GM23338 (cell line): Measurements from ENCODE around the gene KCNK4. TPM values are rescaled to one million over a fixed set of nuclear protein-coding genes. Genes with fewer than 3 reads are reported as not detected.

Source experiments
- ATAC-seq: fragments of 200-7000 bp; cut with Tn5 transposase; 3 replicates; pipeline ENCODE4 v1.9.1; 2020
- DNase-seq: peaks from one replicate; pipeline ENCODE4 v3.0.0-alpha.2; 2015; ENCODE audit warnings: low spot score
- H2AFZ ChIP-seq: fragments of 200-600 bp; sonication (generic); 2 replicates; pipeline ENCODE4 v1.8.0; 2016; ENCODE audit warnings: antibody characterized with exemption, mild to moderate bottlenecking, moderate library complexity
- H3F3A ChIP-seq: fragments of 200-600 bp; sonication (generic); replicated peaks from 2 replicates; pipeline ENCODE4 v1.8.0; 2017; ENCODE audit warnings: antibody characterized with exemption, mixed run types, low read depth
- H3K27ac ChIP-seq: fragments of 200-600 bp; sonication (generic); 2 replicates; pipeline ENCODE4 v1.6.1; 2016; ENCODE audit warnings: low read depth
- H3K27me3 ChIP-seq: fragments of 200-600 bp; sonication (generic); 2 replicates; pipeline ENCODE4 v1.8.0; 2016; ENCODE audit warnings: mild to moderate bottlenecking, mixed run types, moderate library complexity; ENCODE audit not compliant: insufficient read depth
- H3K36me3 ChIP-seq: fragments of 200-600 bp; sonication (generic); 2 replicates; pipeline ENCODE4 v1.8.0; 2016; ENCODE audit warnings: mild to moderate bottlenecking; ENCODE audit not compliant: insufficient read depth
- H3K4me1 ChIP-seq: fragments of 200-600 bp; sonication (generic); 2 replicates; pipeline ENCODE4 v1.8.0; 2016; ENCODE audit warnings: mild to moderate bottlenecking, moderate library complexity; ENCODE audit not compliant: insufficient read depth
- H3K4me2 ChIP-seq: fragments of 200-600 bp; sonication (generic); 2 replicates; pipeline ENCODE4 v1.7.1; 2017; ENCODE audit warnings: mixed run types
- H3K4me3 ChIP-seq: fragments of 200-600 bp; sonication (generic); 2 replicates; pipeline ENCODE4 v1.6.1; 2016; ENCODE audit warnings: mixed run types
- H3K79me2 ChIP-seq: fragments of 200-600 bp; sonication (generic); replicated peaks from 2 replicates; pipeline ENCODE4 v1.8.0; 2017; ENCODE audit warnings: mild to moderate bottlenecking; ENCODE audit not compliant: insufficient read depth
- H3K9me2 ChIP-seq: fragments of 200-600 bp; sonication (generic); 2 replicates; pipeline ENCODE4 v1.8.0; 2017; ENCODE audit not compliant: insufficient read depth
- H4K20me1 ChIP-seq: fragments of 200-600 bp; sonication (generic); replicated peaks from 2 replicates; pipeline ENCODE4 v1.8.0; 2017; ENCODE audit warnings: mild to moderate bottlenecking; ENCODE audit not compliant: insufficient read depth
- H3K27ac Mint-ChIP-seq: 2 replicates; pipeline ENCODE4 v1.8.0; 2020; ENCODE audit warnings: inconsistent platforms, mild to moderate bottlenecking, moderate library complexity, mixed read lengths
- H3K27me3 Mint-ChIP-seq: 3 replicates; pipeline ENCODE4 v1.8.0; 2022; ENCODE audit warnings: low read depth, mild to moderate bottlenecking, moderate library complexity, mixed read lengths, inconsistent platforms; ENCODE audit not compliant: insufficient read depth, poor library complexity
- H3K36me3 Mint-ChIP-seq: 3 replicates; pipeline ENCODE4 v1.8.0; 2021; ENCODE audit warnings: low read depth, mild to moderate bottlenecking, inconsistent platforms, moderate library complexity, mixed read lengths
- H3K4me1 Mint-ChIP-seq: 3 replicates; pipeline ENCODE4 v1.8.0; 2020; ENCODE audit warnings: mild to moderate bottlenecking, inconsistent platforms, mixed read lengths
- H3K4me3 Mint-ChIP-seq: 3 replicates; pipeline ENCODE4 v1.8.0; 2021; ENCODE audit warnings: moderate library complexity, mild to moderate bottlenecking, inconsistent platforms, mixed read lengths
- H3K9me3 Mint-ChIP-seq: 3 replicates; pipeline ENCODE4 v1.8.0; 2020; ENCODE audit warnings: moderate library complexity, mild to moderate bottlenecking, inconsistent platforms, mixed read lengths
- CREB1 ChIP-seq: fragments of 250-450 bp; sonication (Bioruptor Pico); IDR thresholded peaks from 2 replicates; pipeline ENCODE4 v1.5.0; 2020; ENCODE audit warnings: low read depth, mild to moderate bottlenecking, moderate library complexity
- CTCF ChIP-seq, 2 experiments: fragments of 200-600 bp in 1 of 2; sonication (generic) in 1 of 2; conservative IDR thresholded peaks; 2 replicates each; pipeline versions ENCODE4 v1.5.1 to v1.6.1; 2016 to 2017; ENCODE audit warnings: antibody characterized with exemption in 2 of 2, low read depth in 2 of 2, mild to moderate bottlenecking in 2 of 2, moderate library complexity in 1 of 2
- ETS1 ChIP-seq: IDR thresholded peaks from 2 replicates; pipeline ENCODE4 v1.6.1; 2016; ENCODE audit warnings: antibody characterized with exemption
- EZH2 ChIP-seq: fragments of 200-600 bp; sonication (generic); IDR thresholded peaks from one replicate; pipeline ENCODE4 v1.8.0; 2017; ENCODE audit warnings: antibody characterized with exemption, mild to moderate bottlenecking, low read depth; ENCODE audit not compliant: unreplicated experiment
- EZH2phosphoT487 ChIP-seq: fragments of 200-600 bp; sonication (generic); IDR thresholded peaks from one replicate; pipeline ENCODE4 v1.8.1; 2018; ENCODE audit warnings: antibody characterized with exemption; ENCODE audit not compliant: unreplicated experiment
- JUNB ChIP-seq: IDR thresholded peaks from one replicate; pipeline ENCODE4 v1.6.1; 2016; ENCODE audit warnings: antibody characterized with exemption; ENCODE audit not compliant: unreplicated experiment
- NANOG ChIP-seq: IDR thresholded peaks from 2 replicates; pipeline ENCODE4 v1.6.1; 2016; ENCODE audit warnings: antibody characterized with exemption, borderline replicate concordance
- POLR2AphosphoS5 ChIP-seq: IDR thresholded peaks from 2 replicates; pipeline ENCODE4 v1.6.1; 2016; ENCODE audit warnings: antibody characterized with exemption, low read depth
- STAT1 ChIP-seq: IDR thresholded peaks from one replicate; pipeline ENCODE4 v1.6.1; 2016; ENCODE audit warnings: antibody characterized with exemption; ENCODE audit not compliant: unreplicated experiment
- ZNF114 ChIP-seq: fragments of 250-450 bp; sonication (Bioruptor Pico); IDR thresholded peaks from 2 replicates; pipeline ENCODE4 v1.5.0; 2020; ENCODE audit warnings: mild to moderate bottlenecking, moderate library complexity
- ZNF331 ChIP-seq: fragments of 250-450 bp; sonication (Bioruptor Pico); IDR thresholded peaks from 2 replicates; pipeline ENCODE4 v1.5.0; 2020; ENCODE audit warnings: low read depth, mild to moderate bottlenecking, moderate library complexity
- ZNF462 ChIP-seq: fragments of 250-450 bp; sonication (Bioruptor Pico); IDR thresholded peaks from 2 replicates; pipeline ENCODE4 v1.5.0; 2020; ENCODE audit warnings: mild to moderate bottlenecking, moderate library complexity
- polyA plus RNA-seq: library from polyadenylated mRNA; unstranded; fragments of >200 nt; fragmentation: Nextera tagmentation; extraction: Ambion mirVana; gene quantifications from 2 replicates; pipeline ENCODE4 v1.2.1, GENCODE V29; 2016
- total RNA-seq: library from RNA; depleted of rRNA; stranded (reverse); fragments of >200 nt; shearing (Covaris generic); gene quantifications from 2 replicates; pipeline ENCODE4 v1.2.3, GENCODE V29; 2014
- TF ChIP-seq, protein P1 (sequence below): IDR thresholded peaks from one replicate; pipeline ENCODE4 v1.6.1; 2018; ENCODE audit warnings: antibody characterized with exemption; ENCODE audit not compliant: unreplicated experiment

KCNK4 gene
- total and polyA plus RNA-seq, 2 experiments from 2014 or later, result 1.0 TPM; not detected in 1

GRCh38 chr11:64267207-64267945 lies 23.7 kb upstream of the KCNK4 start:
- H3K27me3 ChIP-seq, result no peaks in the 10 kb centered on the region
- no peak overlapping the region; the same call in 2 of the 3 replicates for H3K4me3 Mint-ChIP-seq
- no peak for DNase-seq
- H3K27ac Mint-ChIP-seq, result no peak overlapping the region
- H3F3A ChIP-seq, result peaks cover 30% of the 10 kb centered on the region
- peaks cover 3% of the 10 kb centered on the region; the same call in 2 of the 3 replicates for H3K9me3 Mint-ChIP-seq
- H3K36me3 ChIP-seq, result no peaks in the 10 kb centered on the region; the same call in 1 of the 2 replicates
- H3K4me3 ChIP-seq, result no peak overlapping the region
- H2AFZ ChIP-seq, result no peak overlapping the region
- no peaks in the 10 kb centered on the region for H3K9me2 ChIP-seq
- ATAC-seq, result no peak
- no peaks in the 10 kb centered on the region for H4K20me1 ChIP-seq
- H3K4me1 Mint-ChIP-seq, result peaks cover 25% of the 10 kb centered on the region
- no peak overlapping the region for H3K4me2 ChIP-seq
- H3K79me2 ChIP-seq, result no peaks in the 10 kb centered on the region
- no peak overlapping the region for H3K27ac ChIP-seq
- TF ChIP-seq ETS1 (no peak), EZH2 (no peak), ZNF114 (no peak), JUNB (no peak), CTCF (conservative IDR thresholded peaks at IDR 0.05; ENCODE audit: low read depth in 2 of 2) (no peak), STAT1 (no peak), POLR2AphosphoS5 (no peak), ZNF462 (CRISPR knock-in tag) (no peak), EZH2phosphoT487 (no peak), NANOG (no peak), CREB1 (no peak), ZNF331 (CRISPR knock-in tag) (no peak)
- TF ChIP-seq, protein P1, sequence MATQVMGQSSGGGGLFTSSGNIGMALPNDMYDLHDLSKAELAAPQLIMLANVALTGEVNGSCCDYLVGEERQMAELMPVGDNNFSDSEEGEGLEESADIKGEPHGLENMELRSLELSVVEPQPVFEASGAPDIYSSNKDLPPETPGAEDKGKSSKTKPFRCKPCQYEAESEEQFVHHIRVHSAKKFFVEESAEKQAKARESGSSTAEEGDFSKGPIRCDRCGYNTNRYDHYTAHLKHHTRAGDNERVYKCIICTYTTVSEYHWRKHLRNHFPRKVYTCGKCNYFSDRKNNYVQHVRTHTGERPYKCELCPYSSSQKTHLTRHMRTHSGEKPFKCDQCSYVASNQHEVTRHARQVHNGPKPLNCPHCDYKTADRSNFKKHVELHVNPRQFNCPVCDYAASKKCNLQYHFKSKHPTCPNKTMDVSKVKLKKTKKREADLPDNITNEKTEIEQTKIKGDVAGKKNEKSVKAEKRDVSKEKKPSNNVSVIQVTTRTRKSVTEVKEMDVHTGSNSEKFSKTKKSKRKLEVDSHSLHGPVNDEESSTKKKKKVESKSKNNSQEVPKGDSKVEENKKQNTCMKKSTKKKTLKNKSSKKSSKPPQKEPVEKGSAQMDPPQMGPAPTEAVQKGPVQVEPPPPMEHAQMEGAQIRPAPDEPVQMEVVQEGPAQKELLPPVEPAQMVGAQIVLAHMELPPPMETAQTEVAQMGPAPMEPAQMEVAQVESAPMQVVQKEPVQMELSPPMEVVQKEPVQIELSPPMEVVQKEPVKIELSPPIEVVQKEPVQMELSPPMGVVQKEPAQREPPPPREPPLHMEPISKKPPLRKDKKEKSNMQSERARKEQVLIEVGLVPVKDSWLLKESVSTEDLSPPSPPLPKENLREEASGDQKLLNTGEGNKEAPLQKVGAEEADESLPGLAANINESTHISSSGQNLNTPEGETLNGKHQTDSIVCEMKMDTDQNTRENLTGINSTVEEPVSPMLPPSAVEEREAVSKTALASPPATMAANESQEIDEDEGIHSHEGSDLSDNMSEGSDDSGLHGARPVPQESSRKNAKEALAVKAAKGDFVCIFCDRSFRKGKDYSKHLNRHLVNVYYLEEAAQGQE, result no peak
- H3K4me1 ChIP-seq, result peaks cover 11% of the 10 kb centered on the region; the same call in 1 of the 2 replicates
- H3K27me3 Mint-ChIP-seq, result peaks cover 24% of the 10 kb centered on the region
- H3K36me3 Mint-ChIP-seq, result peaks cover 45% of the 10 kb centered on the region
